Glutamatergic neuron (in vitro differentiated cells): ENCODE measurements around the gene SPDYE1. TPM values are rescaled to one million over a fixed set of nuclear protein-coding genes. Genes with fewer than 3 reads are reported as not detected.
"Not testable (repeated sequence)": the region's sequence is repeated elsewhere in the genome, so short reads cannot be mapped to it uniquely, and the experiment has no call there.

Experiments used
- DNase-seq: peaks from one replicate; pipeline ENCODE4 v3.0.0; 2022
- H3K27ac Mint-ChIP-seq: one replicate; pipeline ENCODE4 v1.8.0; 2020; ENCODE audit warnings: mild to moderate bottlenecking, mixed read lengths, inconsistent platforms; ENCODE audit not compliant: unreplicated experiment
- H3K27me3 Mint-ChIP-seq: one replicate; pipeline ENCODE4 v1.8.0; 2020; ENCODE audit warnings: mild to moderate bottlenecking, moderate library complexity, mixed read lengths, inconsistent platforms; ENCODE audit not compliant: unreplicated experiment
- H3K36me3 Mint-ChIP-seq: one replicate; pipeline ENCODE4 v1.8.0; 2020; ENCODE audit warnings: mild to moderate bottlenecking, mixed read lengths, inconsistent platforms; ENCODE audit not compliant: unreplicated experiment
- H3K4me1 Mint-ChIP-seq: one replicate; pipeline ENCODE4 v1.8.0; 2020; ENCODE audit warnings: mild to moderate bottlenecking, low read depth, mixed read lengths, inconsistent platforms; ENCODE audit not compliant: unreplicated experiment
- H3K4me3 Mint-ChIP-seq: one replicate; pipeline ENCODE4 v1.8.0; 2020; ENCODE audit warnings: mild to moderate bottlenecking, mixed read lengths, inconsistent platforms; ENCODE audit not compliant: unreplicated experiment
- H3K9me3 Mint-ChIP-seq: one replicate; pipeline ENCODE4 v1.8.0; 2020; ENCODE audit warnings: mild to moderate bottlenecking, moderate library complexity, mixed read lengths, inconsistent platforms; ENCODE audit not compliant: unreplicated experiment
- total RNA-seq: library from RNA; stranded (reverse); fragmentation: NEBNext Ultra II Directional; extraction: Animal tissue kit (Norgen Biotek cat#: 25700); gene quantifications from one replicate; pipeline ENCODE4 v1.2.1, GENCODE V29; 2021; ENCODE audit not compliant: unreplicated experiment
- TF ChIP-seq, protein P1 (sequence below): fragments of 200-600 bp; sonication (generic); IDR thresholded peaks from one replicate; pipeline ENCODE4 v1.5.0; 2021; ENCODE audit not compliant: partially characterized antibody, unreplicated experiment

The SPDYE1 gene
- total RNA-seq, 1 donor from 2014 or later: not detected

DNA sequence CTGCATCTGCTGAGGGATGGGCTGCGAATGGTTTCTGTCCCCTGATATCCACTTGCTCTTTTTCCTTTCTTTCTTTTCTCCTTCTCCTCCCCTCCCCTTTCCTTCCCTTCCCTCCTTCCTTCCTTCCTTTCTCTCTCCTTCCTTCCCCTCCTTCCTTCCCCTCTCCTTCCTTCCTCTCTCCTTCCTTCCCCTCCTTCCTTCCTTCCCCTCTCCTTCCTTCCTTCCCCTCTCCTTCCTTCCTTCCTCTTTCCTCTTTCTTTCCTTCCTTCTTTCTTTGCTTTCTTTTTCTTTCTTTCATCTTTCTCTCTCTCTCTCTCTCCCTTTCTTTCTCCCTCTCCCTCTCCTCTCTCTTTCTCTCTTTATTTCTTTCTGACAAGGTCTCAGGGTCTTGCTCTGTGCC is 20.2 kb upstream of the SPDYE1 start:
- TF ChIP-seq, protein P1, sequence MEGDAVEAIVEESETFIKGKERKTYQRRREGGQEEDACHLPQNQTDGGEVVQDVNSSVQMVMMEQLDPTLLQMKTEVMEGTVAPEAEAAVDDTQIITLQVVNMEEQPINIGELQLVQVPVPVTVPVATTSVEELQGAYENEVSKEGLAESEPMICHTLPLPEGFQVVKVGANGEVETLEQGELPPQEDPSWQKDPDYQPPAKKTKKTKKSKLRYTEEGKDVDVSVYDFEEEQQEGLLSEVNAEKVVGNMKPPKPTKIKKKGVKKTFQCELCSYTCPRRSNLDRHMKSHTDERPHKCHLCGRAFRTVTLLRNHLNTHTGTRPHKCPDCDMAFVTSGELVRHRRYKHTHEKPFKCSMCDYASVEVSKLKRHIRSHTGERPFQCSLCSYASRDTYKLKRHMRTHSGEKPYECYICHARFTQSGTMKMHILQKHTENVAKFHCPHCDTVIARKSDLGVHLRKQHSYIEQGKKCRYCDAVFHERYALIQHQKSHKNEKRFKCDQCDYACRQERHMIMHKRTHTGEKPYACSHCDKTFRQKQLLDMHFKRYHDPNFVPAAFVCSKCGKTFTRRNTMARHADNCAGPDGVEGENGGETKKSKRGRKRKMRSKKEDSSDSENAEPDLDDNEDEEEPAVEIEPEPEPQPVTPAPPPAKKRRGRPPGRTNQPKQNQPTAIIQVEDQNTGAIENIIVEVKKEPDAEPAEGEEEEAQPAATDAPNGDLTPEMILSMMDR: no peak
- no peaks in the 10 kb centered on the region for H3K27me3 Mint-ChIP-seq
- no peak overlapping the region for H3K27ac Mint-ChIP-seq
- no peak for DNase-seq
- no peaks in the 10 kb centered on the region for H3K36me3 Mint-ChIP-seq
- no peaks in the 10 kb centered on the region for H3K9me3 Mint-ChIP-seq
- peaks cover 1% of the 10 kb centered on the region for H3K4me1 Mint-ChIP-seq
- no peak overlapping the region for H3K4me3 Mint-ChIP-seq

- H3K27ac Mint-ChIP-seq, H3K36me3 Mint-ChIP-seq, DNase-seq, H3K4me1 Mint-ChIP-seq, H3K27me3 Mint-ChIP-seq, H3K4me3 Mint-ChIP-seq, H3K9me3 Mint-ChIP-seq: not testable (repeated sequence)
Measured at GRCh38 chr7:43978102-43978501, 19.6 kb upstream of the SPDYE1 start.

GRCh38 chr7:43982848-43983247 is 14.8 kb upstream of the SPDYE1 start:
- H3K27ac Mint-ChIP-seq, H3K36me3 Mint-ChIP-seq, H3K27me3 Mint-ChIP-seq, H3K9me3 Mint-ChIP-seq, H3K4me3 Mint-ChIP-seq, DNase-seq, H3K4me1 Mint-ChIP-seq: not testable (repeated sequence)

GRCh38 chr7:43983736-43984135 is 14.0 kb upstream of the SPDYE1 start:
- not testable (repeated sequence) for H3K27me3 Mint-ChIP-seq, H3K4me1 Mint-ChIP-seq, H3K9me3 Mint-ChIP-seq, H3K36me3 Mint-ChIP-seq, H3K27ac Mint-ChIP-seq, H3K4me3 Mint-ChIP-seq, DNase-seq

DNA sequence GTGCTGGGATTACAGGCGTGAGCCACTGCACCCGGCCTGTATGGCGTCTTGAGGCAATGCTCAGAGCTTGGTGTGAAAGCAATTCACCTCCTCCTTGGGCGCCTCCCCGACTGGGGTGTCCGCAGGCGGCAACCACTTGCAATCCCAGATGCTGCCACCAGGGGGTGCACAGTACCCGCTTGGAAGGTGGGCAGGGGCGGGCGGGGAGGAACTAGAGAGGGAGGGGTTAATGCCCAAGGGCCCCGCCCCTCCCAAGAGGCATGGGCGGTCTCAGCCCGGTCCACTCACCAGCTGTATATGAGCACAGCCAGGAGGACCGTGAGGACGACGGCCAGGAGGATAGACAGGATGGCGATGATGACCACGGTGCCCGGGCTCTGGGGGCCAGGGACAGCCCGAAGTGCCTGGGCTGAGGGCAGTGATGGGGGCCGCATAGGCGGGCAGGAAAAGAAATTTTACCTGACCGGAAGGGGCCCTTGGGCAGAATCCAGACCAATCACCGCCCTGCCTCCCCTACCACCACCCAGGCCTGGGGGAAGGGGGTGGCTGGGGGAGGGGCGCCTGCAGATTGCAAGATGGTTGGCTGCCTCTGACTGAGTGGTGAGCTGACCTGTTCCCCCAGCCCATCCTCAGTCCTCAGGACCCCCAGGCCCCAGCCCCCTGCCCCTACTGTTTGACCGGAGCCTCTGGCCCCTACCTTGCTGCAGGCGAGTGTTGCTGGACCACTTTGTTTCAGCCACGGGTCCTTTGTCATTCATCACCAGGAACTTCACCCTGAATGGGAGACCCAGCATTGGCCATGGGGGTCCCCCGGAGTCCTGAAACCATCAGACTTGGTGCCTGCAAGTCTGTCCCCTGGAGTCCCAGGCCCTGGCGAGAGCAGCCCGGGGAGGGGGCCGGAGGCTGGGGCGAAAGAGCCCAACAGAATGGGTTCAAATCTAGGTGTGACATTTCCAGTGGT is 11.5 kb upstream of the SPDYE1 start:
- peak; percentile 94 for DNase-seq
- TF ChIP-seq, protein P1: peak; percentile 89
- not testable (repeated sequence) for H3K36me3 Mint-ChIP-seq, H3K4me1 Mint-ChIP-seq, H3K9me3 Mint-ChIP-seq, H3K27me3 Mint-ChIP-seq, H3K4me3 Mint-ChIP-seq, H3K27ac Mint-ChIP-seq

DNA sequence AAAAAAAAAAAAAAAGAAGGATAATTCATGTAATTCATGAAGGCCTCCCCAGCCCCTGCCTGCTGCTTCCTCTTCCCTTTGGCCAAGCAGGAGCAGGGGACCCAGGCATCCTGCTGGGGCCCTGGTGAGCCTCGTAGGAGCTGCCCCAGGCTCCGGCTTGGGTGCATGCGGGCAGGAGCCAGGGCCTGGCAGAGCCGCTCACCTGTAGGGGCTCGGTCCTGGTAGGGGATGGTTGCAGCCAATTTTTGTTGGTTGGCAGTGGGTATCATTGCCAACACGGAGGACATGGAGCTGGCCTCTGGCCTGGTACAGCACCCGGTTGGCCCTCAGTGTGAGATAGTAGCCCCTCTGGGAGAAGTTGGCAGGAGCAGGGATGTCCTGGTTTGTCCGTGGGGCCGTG is 10.2 kb upstream of the SPDYE1 start:
- H3K9me3 Mint-ChIP-seq, DNase-seq, H3K27ac Mint-ChIP-seq, H3K4me3 Mint-ChIP-seq, H3K36me3 Mint-ChIP-seq, H3K27me3 Mint-ChIP-seq, H3K4me1 Mint-ChIP-seq: not testable (repeated sequence)

DNA sequence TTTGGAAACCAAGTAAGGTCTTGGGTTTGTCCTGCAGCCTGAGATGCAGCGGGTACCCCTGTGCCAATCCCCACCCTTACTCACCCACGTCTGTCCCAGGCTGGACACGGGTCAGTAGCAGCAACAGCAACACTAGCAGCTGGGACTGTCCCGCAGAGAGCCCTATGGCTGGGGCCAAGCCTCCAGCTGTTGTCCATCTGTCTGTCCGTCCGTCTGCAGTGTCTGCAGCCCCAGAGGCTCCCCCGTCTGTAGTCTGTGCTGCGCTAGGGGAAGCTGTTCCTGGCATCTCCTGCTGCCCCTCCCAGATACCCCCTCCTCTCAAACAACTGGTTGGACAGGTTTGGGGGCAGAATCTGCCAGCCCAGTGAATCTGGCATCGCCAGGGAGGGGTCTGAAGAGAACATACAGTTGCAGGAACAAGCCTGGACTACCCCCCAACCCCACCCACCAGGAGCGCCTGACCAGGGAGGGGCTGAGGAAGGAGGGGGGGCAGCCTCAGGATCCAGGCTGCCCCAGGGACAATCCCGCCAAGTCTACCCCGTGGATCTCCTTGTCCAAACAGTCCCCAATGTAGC is 7.6 kb upstream of the SPDYE1 start:
- not testable (repeated sequence) for H3K36me3 Mint-ChIP-seq, H3K27me3 Mint-ChIP-seq, H3K4me1 Mint-ChIP-seq, H3K4me3 Mint-ChIP-seq, H3K9me3 Mint-ChIP-seq
- DNase-seq: peak; percentile 42
- peak overlapping the region; percentile 68 for H3K27ac Mint-ChIP-seq

GRCh38 chr7:43990829-43991228 is 6.9 kb upstream of the SPDYE1 start:
- not testable (repeated sequence) for H3K4me1 Mint-ChIP-seq, H3K36me3 Mint-ChIP-seq, DNase-seq, H3K9me3 Mint-ChIP-seq, H3K27me3 Mint-ChIP-seq, H3K4me3 Mint-ChIP-seq
- peak overlapping the region; percentile 48 for H3K27ac Mint-ChIP-seq

- not testable (repeated sequence) for H3K27ac Mint-ChIP-seq, H3K9me3 Mint-ChIP-seq
Measured at GRCh38 chr7:43992896-43993295, 4.8 kb upstream of the SPDYE1 start.

GRCh38 chr7:43994681-43995080 is 3.0 kb upstream of the SPDYE1 start:
- not testable (repeated sequence) for H3K9me3 Mint-ChIP-seq, H3K27ac Mint-ChIP-seq, H3K27me3 Mint-ChIP-seq, H3K36me3 Mint-ChIP-seq, H3K4me3 Mint-ChIP-seq, DNase-seq, H3K4me1 Mint-ChIP-seq

More at GRCh38 chr7:43992896-43993295, 4.8 kb upstream of the SPDYE1 start:
- H3K36me3 Mint-ChIP-seq, H3K4me3 Mint-ChIP-seq, DNase-seq, H3K27me3 Mint-ChIP-seq, H3K4me1 Mint-ChIP-seq: not testable (repeated sequence)
